Peyer's patch (tissue), 4 donors: ENCODE results near the gene EIF4A3. TPM values are rescaled to one million over a fixed set of nuclear protein-coding genes. Genes with fewer than 3 reads are reported as not detected.

ENCODE experiments used
- DNase-seq, 3 donors: peaks; one replicate each; pipeline ENCODE4 v3.0.0-alpha.2; 2017 to 2019
- H3K27ac ChIP-seq, 4 donors: fragments of 200-600 bp; sonication (generic); one replicate each; pipeline ENCODE4 v1.5.1; 2016 to 2019
- H3K27me3 ChIP-seq, 2 donors: fragments of 200-600 bp; sonication (generic); one replicate each; pipeline ENCODE4 v1.5.1; 2019
- H3K36me3 ChIP-seq, 3 donors: fragments of 200-600 bp; sonication (generic); one replicate each; pipeline ENCODE4 v1.5.1; 2016 to 2019
- H3K4me1 ChIP-seq, 4 donors: fragments of 200-600 bp; sonication (generic); one replicate each; pipeline ENCODE4 v1.5.1; 2016 to 2019
- H3K4me3 ChIP-seq, 4 donors: fragments of 200-600 bp; sonication (generic); 1 replicate in 3 of 4; 2 replicates in 1 of 4; pipeline ENCODE4 v1.5.1; 2016 to 2019; ENCODE audit warnings: mild to moderate bottlenecking in 1 of 4
- H3K9me3 ChIP-seq, 4 donors: fragments of 200-600 bp; sonication (generic); one replicate each; pipeline ENCODE4 v1.5.1; 2016 to 2019; ENCODE audit warnings: mild to moderate bottlenecking in 1 of 4
- POLR2A ChIP-seq, 2 donors: fragments of 450-650 bp; IDR thresholded peaks; one replicate each; pipeline ENCODE4 v1.5.1; 2017; ENCODE audit warnings: antibody characterized with exemption in 2 of 2, mild to moderate bottlenecking in 2 of 2, moderate library complexity in 2 of 2
- total RNA-seq, 4 donors: library from RNA; depleted of rRNA; stranded (reverse); fragments of >200 nt; gene quantifications; one replicate each; pipeline ENCODE4 v1.1.0, GENCODE V29; 2016
- TF ChIP-seq, protein P1 (sequence below), 6 experiments: fragments of 450-650 bp in 4 of 6; fragments of 200-600 bp in 2 of 6; sonication (generic) in 1 of 6; IDR thresholded peaks; one replicate each; pipeline ENCODE4 v1.5.1; 2017 to 2019; ENCODE audit warnings: antibody characterized with exemption in 6 of 6, mild to moderate bottlenecking in 3 of 6, moderate library complexity in 1 of 6

The EIF4A3 gene
- total RNA-seq, 4 donors from 2014 or later: 29.0 to 66.8 (median 46.1) TPM

DNA sequence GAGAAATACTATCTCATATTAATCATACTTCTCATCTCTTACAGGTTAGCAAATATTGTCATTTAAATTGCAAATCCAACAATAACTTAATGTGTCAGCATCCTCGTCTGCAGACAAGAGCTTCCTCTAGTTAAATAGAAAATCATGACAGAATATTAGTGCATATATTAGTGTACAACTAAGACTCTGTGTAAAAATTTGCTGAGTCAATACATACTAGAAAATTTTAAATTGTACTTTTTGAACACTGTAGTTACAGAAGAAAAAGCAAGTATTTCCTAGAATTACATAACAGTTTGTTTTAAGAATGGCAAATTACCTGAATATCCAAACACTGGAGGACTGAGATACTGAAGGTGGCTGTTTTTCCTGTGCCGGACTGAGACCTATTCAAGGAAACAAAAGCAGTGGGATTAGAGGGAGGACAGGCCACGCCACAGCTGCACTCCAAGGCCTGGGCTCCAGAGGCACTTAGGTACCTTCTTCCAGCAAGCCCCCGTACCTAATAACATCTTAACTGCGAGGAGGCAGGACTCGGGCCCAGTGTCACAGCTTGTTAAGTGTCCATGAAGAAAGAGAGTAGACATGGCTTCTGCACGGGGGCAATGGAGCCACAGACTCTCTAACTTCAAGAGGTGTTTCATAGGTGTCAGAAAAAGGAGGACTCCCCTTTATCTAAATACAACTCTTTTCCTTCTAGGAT, 5.3 kb downstream of the EIF4A3 start:
- DNase-seq: no peak
- H3K9me3 ChIP-seq: no peaks in the 10 kb centered on the region
- H3K27me3 ChIP-seq: no peaks in the 10 kb centered on the region
- H3K4me1 ChIP-seq: peaks cover 0 to 11% (median 5%) of the 10 kb centered on the region in 4 donors
- H3K36me3 ChIP-seq: peaks cover 0 to 76% (median 0%) of the 10 kb centered on the region in 3 donors
- TF ChIP-seq, protein P1, sequence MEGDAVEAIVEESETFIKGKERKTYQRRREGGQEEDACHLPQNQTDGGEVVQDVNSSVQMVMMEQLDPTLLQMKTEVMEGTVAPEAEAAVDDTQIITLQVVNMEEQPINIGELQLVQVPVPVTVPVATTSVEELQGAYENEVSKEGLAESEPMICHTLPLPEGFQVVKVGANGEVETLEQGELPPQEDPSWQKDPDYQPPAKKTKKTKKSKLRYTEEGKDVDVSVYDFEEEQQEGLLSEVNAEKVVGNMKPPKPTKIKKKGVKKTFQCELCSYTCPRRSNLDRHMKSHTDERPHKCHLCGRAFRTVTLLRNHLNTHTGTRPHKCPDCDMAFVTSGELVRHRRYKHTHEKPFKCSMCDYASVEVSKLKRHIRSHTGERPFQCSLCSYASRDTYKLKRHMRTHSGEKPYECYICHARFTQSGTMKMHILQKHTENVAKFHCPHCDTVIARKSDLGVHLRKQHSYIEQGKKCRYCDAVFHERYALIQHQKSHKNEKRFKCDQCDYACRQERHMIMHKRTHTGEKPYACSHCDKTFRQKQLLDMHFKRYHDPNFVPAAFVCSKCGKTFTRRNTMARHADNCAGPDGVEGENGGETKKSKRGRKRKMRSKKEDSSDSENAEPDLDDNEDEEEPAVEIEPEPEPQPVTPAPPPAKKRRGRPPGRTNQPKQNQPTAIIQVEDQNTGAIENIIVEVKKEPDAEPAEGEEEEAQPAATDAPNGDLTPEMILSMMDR (IDR thresholded peaks at IDR 0.05): no peak
- TF ChIP-seq POLR2A (IDR thresholded peaks at IDR 0.05): no peak
- no peak overlapping the region for H3K27ac ChIP-seq
- no peak overlapping the region for H3K4me3 ChIP-seq

DNA sequence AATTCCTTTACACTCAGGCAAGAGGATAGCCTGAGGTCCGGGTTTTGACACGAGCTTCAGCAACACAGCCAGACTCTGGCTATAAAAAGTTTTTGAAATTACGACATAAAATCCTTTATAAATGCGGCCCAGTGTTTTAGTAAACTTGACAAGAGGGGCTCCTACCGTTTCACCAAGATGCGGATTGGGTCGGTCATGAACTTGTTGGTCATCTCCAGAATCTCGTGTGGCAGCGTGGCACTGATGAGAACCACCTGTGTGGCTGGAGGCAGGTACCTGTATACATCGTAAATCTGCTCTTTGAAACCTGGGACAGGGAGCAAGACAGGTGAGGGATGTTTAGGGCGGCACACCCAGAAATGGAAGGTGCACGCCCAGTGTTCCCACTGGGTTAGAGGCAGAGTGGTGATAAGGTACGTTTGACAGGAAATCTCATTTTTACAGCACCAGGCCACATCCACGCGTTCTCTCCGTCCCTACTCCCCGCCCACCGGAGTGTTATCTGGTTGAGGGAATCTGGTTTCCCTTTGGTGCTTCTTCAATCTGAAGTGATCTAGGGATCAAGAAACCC, 8.0 kb downstream of the EIF4A3 start:
- no peak overlapping the region for H3K4me3 ChIP-seq
- DNase-seq: no peak
- H3K27me3 ChIP-seq: no peaks in the 10 kb centered on the region
- H3K27ac ChIP-seq: no peak overlapping the region
- peaks cover 0 to 100% (median 0%) of the 10 kb centered on the region in 3 donors for H3K36me3 ChIP-seq
- no peak for TF ChIP-seq POLR2A (IDR thresholded peaks at IDR 0.05)
- TF ChIP-seq, protein P1 (IDR thresholded peaks at IDR 0.05): no peak
- no peaks in the 10 kb centered on the region for H3K9me3 ChIP-seq
- H3K4me1 ChIP-seq: no peaks in the 10 kb centered on the region

DNA sequence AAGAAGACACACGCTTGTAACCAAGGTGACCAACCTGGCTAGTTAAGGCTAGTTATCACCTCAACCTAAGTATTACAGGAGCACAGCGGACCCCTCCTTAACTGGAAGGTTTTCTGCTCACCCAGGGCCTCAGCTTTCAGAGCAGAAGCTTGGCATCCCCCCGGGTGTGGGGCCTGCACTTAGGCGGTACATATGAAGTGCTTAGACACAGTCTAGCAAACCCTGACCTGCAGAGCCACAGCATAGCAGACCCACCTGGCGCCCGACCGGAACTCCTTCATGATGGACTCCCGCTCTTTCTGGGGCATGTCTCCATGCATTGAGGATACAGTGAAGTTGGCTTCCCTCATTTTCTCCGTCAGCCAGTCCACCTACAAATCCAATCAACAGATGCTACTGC, 9.8 kb downstream of the EIF4A3 start:
- Histone ChIP-seq H3K9me3 (no peaks in the 10 kb centered on the region), H3K27me3 (no peaks in the 10 kb centered on the region), H3K4me3 (no peak overlapping the region), H3K36me3 (peaks cover 0 to 94% (median 0%) of the 10 kb centered on the region in 3 donors), H3K27ac (no peak overlapping the region), H3K4me1 (no peaks in the 10 kb centered on the region)
- no peak for DNase-seq
- no peak for TF ChIP-seq POLR2A (IDR thresholded peaks at IDR 0.05)
- TF ChIP-seq, protein P1 (IDR thresholded peaks at IDR 0.05): no peak

DNA sequence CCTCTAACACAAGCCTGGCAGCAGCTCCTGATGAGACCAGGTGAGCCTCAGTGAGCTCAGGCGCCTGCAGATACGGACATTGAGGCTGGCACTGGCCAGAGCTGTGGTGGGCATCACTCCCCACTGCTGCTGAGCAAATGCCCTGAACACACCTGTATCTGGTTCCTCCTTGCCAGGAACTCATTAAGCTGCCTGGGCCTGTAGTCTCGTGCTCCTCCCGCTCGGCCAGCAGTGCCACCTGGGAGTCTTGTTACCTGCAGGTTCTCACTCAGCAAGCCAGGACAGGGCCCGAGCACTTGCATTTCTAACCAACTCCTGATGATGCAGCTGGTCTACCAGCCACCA, 13.3 kb downstream of the EIF4A3 start:
- Histone ChIP-seq H3K9me3 (no peaks in the 10 kb centered on the region), H3K36me3 (peaks cover 0 to 59% (median 0%) of the 10 kb centered on the region in 3 donors), H3K4me3 (no peak overlapping the region), H3K27me3 (no peaks in the 10 kb centered on the region), H3K27ac (no peak overlapping the region), H3K4me1 (no peaks in the 10 kb centered on the region)
- TF ChIP-seq POLR2A (IDR thresholded peaks at IDR 0.05): no peak
- TF ChIP-seq, protein P1 (IDR thresholded peaks at IDR 0.05): no peak
- DNase-seq: no peak

DNA sequence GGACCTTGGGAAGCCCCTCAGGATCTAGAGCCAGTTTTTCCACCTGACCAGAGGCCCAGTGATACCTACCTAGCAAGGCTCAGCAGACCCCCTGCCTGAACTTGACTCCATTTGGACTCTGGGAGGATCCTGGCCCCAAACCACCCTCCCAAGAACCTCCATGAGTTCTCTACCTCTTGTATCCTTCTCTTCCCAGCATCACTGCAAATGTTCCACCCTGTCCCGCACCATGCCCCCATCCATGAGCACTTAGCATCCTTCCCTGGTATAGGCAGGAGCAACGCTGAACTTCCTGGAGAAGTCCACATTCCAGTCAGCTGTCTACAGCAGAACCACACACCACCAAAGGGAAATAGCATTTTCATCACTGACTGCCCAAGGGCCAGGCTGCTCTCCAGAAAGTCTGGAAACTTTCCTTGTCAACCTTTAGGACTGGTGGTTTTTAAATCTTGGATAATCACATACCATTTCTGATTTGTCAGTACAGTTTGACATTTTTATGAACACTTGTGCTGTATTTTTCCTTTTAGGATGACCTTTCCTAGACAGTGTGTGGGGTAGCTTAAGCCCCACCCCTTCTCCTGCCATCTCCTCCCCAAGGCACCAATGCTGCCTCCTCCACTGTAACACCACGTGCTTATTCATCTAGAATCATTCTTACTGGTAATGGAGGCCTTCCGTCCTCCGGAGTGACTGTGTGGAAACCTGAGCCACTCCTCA, 13.9 kb downstream of the EIF4A3 start:
- Histone ChIP-seq H3K36me3 (peaks cover 0 to 54% (median 0%) of the 10 kb centered on the region in 3 donors), H3K4me1 (no peaks in the 10 kb centered on the region), H3K4me3 (no peak overlapping the region), H3K27ac (no peak overlapping the region), H3K27me3 (no peaks in the 10 kb centered on the region), H3K9me3 (no peaks in the 10 kb centered on the region)
- no peak for TF ChIP-seq POLR2A (IDR thresholded peaks at IDR 0.05)
- TF ChIP-seq, protein P1 (IDR thresholded peaks at IDR 0.05): no peak
- DNase-seq: no peak
